ENCODE data around the gene ABTB2.

The ABTB2 gene

GRCh38 chr11:34311126-34311525, 46.7 kb downstream of the ABTB2 start:
- peak; percentile 49 for DNase-seq

DNA sequence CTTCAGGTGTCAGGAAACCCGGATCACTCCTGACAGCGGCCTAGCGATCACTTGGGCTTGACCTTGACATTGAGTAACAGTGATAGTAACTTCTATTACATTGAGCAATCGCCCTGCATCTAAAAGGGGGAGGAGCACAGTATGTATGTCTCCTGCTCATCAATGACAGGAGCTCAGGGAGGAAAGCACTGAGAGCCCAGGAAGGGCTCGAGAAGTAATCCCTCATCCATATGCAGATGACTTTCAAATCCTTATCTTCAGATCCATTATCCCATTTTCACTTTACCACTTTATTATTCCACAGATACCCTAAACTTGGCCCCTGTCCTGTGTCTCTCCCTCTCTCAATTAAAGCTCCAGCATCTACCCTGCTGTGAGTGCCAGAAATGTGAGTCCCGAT, 47.8 kb downstream of the ABTB2 start:
- DNase-seq: no peak

GRCh38 chr11:34308913-34309585, 48.8 kb downstream of the ABTB2 start:
- no peak for DNase-seq

- no peak for DNase-seq
These were observed 49.5 kb downstream of the ABTB2 start for GRCh38 chr11:34308049-34308912.

DNA sequence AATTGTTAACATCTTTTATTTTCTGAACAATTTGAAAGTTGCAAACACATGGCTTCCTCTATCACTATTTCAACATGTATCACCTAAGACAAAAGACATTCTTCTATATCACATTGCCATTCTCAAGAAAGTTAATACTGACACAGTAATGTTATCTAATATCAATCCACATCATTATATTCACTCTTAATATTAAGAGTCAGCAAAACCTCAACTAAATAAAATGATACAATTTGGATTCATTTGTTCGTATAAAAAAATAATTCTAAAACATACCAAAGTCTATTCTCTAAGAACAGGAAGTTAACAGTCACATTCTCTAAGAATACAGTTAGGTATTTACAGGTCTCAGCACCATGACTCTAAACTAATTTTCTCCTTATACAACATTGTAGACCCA, 52.0 kb downstream of the ABTB2 start:
- DNase-seq: no peak

DNA sequence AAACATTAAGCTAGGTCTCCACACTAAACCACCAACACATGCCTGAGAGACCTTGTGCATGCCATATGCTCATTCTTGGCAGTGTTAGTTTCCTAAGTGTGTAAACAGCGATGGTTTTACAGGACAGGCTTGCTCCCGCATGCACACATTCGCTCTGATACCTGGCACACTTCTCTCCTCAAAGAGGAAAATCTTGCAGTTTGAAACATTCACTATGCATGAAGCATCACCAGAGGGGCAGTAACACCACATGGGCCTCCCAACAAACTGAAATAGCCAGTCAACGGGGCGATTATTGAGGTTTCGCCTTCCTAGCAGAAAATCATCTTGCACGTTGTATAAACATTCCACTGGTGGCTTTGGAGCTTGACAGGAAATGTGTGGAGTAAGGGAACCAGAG, 52.6 kb downstream of the ABTB2 start:
- no peak for DNase-seq

DNA sequence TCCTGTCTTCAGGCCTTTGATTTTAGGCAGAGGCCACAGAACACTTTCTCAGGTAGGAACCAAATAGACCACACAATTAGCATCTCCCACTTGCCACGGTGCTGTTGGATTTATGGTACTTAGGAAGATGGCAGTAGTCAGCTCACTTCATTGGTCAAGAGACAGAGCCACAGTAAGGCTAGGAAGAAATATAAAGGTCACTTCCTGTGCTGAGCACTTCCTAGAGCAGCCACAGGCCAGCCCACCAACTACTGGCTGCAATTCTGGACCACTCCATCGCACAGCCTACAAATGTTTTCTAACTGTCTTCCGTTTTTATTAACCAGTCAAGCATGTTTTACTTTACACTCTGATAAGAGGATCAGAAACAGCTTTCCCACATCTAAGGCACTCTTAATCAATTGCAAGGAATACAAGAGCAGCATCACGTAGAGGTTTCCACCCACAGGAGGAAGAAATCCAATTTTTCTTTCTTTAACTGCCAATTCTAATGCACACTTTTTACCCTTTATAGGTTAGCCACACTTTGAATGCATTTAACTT, 54.7 kb downstream of the ABTB2 start:
- DNase-seq: no peak

DNA sequence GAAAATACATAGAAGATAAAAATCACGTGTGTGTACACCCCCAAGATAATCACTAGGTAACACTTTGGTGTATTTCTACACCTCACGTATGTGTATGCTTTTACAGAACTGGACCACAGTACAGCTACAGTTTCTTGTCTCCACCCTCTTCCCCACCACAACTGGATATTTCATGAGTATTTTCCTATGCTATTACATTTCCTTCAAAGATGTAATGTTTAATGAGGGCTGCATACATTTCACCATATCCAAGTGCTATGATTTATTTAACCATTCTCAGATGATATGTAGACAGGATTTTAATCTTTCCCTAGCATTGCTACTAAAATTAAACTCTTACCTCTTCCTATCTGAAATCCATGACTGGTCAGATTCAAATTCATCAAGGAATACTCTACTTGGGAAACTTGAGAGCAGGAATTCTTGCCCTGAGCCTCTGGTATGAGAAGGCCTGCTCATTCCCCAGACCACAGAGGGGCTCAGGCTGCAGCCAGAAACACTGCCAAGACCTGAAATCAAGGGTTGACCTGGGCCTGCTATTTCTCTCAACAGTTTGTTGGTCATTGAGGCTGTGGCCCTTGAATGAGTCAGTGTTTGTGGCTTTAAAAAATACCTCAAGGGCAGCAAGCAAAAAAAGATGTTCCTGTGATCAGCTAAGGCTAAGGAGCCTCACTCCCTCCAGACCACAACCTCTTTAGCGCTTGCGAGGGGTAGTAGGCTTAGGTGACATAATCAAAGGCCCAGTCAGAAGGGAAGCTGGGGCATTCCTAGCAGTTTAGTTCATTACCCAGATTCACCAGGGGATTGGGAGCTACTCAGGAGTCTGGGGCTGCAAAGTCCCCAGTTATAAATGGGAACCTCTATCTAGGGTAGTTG, 55.5 kb downstream of the ABTB2 start:
- no peak for DNase-seq

DNA sequence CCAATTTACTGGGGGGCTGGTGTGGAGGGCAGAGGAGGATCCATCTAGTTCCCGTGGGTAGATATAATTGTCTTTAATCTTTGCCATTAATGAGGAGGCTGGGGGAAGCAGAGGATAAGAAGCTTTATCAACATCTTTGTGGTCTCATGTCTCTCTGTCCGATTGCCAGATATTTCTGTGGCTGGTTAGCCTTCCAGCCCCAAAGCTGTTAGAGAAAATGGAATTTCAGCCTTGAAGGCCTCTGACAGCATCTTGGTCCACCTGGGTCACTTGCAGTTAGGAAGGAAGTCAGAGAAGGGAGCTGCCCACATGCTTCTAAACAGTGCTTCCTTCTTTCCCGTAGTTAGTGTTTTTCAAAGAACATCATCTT, 56.9 kb downstream of the ABTB2 start:
- no peak for DNase-seq

DNA sequence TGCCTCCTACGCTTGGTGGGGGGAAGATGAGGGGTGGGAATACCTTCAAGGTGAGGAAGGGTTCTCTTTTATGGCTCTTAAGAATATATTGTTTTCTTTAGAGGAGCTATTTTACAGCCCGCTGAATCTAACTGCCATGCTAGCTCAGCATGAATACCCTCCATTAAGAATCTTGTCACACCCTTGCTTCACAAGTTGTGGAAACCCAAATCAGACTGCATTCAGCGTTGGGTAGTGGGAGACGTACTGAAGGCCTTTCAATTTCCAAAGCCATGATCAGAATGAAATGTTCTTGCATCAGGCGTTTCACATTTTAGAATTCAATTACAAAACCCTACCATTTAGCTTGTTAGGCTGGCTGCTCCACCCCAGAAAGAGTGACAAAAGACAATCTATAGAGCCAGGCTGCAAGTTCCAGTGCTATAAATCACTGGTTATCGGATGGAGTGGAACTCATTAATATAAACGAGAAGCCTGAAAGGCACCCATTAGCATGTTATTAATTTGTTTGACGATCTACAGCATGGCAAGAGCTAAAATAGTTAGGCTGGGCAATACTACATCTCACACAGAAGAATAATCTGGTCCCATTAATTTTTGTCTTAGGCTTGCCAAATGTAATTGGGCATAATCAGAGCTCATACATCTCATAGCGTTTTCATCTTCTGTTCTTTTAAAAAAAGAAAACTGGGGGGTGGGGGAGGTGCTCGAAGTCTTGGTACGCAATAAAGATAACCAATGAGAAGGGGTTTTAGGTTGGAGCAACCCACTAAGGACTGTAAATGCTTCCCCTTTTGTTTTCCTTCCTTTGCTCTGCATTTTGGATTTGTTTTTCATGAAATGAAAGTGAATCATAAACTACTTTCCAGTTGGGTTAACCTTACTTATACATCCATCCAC, 57.5 kb downstream of the ABTB2 start:
- no peak for DNase-seq

DNA sequence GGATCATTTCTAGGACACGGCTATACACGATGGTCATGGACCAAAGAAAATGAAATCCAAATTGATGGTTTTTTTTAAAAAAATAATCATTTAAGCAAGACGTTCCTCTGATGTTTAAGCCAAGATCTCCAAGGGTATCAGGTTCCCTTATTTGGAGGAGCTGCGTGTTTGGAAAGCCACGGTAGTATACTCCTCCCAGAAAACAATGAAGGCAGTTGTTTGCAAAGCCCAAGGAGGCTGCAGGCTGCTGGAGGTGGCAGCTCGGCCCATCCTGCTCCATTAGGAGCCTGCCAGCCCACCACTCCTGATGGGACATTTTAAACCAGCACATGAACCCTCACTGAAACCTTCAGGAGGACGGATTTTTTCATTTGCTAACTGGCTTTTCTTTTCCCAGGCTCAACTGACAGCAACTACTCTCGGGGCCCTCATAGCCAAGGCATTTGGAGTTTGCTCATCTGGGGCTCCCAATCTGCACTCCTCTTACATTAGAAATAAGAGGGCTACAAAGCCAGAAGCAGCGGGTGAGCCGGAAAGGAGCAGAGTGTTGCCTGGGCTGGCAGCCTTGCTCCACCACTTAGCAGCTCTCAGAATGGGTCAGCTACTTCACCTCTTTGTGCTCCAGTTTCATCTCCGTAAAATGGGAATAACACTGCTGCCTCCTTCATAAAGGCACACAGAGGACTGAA, 58.4 kb downstream of the ABTB2 start:
- peak; percentile 30 for DNase-seq

GRCh38 chr11:34298871-34299270, 58.9 kb downstream of the ABTB2 start:
- no peak for DNase-seq

DNA sequence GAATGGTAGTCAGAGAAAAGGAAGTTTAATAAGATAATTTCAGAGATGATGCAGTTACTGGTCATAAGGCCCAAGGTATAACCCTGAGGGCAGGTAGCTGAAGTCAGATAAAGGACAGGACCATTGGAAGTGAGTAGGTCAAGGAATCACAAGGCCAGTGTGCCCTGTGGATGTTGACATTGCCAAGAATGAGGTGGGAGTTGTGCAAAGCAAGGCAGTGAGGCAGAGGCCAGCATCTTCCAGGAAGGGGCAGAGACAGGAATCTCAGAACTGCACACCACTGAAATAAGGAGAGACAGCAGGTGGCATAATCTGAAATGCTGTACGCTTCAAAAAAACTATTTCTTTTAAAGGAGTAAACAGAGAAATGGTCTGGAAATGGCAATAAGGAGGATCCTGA, 61.4 kb downstream of the ABTB2 start:
- DNase-seq: no peak

DNA sequence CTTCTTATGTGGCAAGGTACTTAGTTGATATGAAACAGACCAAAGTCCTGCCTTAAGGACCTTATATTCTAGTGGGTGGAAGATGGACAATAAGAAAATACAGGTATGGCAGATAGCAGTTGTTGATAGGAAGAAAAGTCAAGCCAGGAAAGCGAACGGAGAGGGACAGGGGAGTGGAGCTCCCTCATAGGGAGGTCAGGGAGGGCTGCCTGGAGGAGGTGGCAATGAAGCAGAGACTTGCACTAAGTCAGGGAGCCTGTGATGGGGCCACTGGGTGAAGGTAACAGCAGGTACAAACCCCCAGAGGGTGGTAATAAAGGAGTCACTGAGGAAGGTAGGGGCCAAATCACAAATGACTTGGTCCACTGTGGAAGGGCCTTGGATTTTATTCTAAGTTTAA, 65.3 kb downstream of the ABTB2 start:
- no peak for DNase-seq

DNA sequence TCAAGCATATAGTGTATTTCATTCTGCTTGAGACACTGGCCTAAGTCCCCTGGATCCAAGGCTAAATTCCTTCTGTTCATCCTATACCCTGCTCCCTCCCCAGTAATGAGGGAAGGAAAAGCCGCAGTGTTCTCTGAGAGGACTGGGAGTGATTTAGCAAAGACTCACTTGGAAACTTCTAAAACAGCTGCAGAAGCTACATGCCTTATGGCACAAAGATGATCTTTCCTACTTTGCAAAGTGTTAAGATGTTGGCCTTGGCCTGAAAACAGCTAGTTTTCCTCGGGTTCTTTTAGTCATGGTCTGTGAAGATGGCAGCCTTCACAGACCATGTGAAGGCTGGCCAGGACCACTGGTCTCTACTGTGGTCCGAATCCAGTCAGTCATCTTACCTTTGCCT, 65.7 kb downstream of the ABTB2 start:
- DNase-seq: no peak

- no peak for DNase-seq
These were observed 66.9 kb downstream of the ABTB2 start for GRCh38 chr11:34290926-34291325.

DNA sequence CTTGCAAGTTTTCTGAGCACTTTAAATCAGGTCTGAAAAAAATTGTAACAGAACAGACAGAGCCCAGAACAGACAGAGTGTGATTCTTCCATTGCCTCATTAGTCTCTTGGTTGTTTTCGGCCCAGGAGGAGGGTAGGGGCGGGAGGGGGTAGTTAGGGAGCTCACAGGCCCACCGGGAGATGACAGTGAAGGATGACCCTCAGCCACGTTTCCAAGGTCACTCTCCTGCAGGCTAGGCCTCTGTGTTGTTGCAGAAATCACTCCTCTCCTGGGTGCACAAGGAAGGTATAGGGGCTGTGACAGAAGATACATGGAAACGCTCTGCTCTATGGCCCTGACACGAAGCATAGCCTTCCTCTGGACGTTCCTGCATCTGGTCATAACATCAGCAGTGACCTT, 69.3 kb downstream of the ABTB2 start:
- no peak for DNase-seq

DNA sequence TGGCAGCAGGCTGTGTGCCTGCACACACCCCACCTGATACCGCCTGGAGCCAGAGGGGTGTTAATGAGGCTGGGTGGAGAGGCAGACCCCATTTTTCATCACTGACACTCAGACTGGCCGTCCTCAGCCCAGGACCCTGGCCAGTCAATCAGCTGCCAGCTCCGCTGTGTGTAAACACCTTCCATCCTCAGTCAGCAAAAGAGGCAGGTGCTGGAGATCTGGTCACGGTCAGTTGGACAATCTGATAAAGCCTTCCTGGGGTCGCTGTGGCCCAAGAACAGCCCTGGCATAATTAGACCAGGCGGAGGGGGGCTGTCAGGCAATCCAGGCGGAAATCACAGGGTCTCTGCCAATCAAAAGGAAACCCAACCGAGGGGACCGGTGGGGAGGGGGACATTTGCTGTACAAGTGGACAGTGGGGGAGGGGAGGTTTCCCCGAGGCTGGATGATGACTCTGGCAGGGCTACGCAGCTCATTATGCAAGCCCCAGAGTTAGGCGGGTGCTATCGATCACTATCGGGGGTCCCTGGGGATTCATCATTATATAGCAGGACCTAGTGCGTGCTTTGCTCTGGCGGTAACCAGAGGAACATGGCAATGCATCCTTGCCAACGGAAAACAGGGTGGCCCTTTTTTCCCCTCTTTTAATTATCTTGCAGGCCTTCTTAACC, 72.9 kb downstream of the ABTB2 start:
- DNase-seq: peak; percentile 36

DNA sequence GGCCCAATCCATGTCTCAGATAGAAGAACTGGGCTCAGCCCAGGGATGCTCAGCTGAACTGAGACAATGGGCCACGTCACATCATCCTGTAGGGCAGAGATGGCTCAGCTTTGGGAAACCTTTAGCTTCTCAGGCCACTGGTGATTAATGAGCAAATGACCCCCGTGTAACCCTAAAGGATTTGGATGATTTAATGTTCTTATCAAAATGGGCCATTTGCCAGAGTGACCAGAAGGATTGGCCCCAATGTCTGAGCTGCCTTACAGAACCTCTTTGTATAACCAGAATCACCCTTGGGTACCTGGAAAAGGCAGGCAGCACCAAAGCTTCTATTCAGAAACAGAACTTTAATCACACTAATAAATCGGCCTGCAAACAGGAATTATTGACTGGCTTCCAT, 73.7 kb downstream of the ABTB2 start:
- no peak for DNase-seq

GRCh38 chr11:34280945-34281872, 76.6 kb downstream of the ABTB2 start:
- no peak for DNase-seq

Data from NCI-H2029 treated with DMSO at 0.1 percent for 48 hours (cell line).